Endothelial cell of umbilical vein (primary cell): ENCODE results near the gene GGTLC2.
"Not testable (repeated sequence)": the region's sequence is repeated elsewhere in the genome, so short reads cannot be mapped to it uniquely, and the experiment has no call there.

Experiments
- EZH2 ChIP-seq: IDR thresholded peaks from 2 replicates; pipeline ENCODE4 v1.6.1; 2012; ENCODE audit warnings: borderline replicate concordance, low read depth, mild to moderate bottlenecking, moderate library complexity, low read length, inconsistent platforms; ENCODE audit not compliant: severe bottlenecking
- MYC ChIP-seq: IDR thresholded peaks from one replicate; pipeline ENCODE4 v1.6.1; 2011; ENCODE audit warnings: mild to moderate bottlenecking, low read depth, low read length
- POLR2A ChIP-seq: IDR thresholded peaks from 2 replicates; pipeline ENCODE4 v1.6.1; 2012; ENCODE audit warnings: low read depth, mild to moderate bottlenecking, control low read depth, low read length
- POLR2AphosphoS5 ChIP-seq: IDR thresholded peaks from 2 replicates; pipeline ENCODE4 v1.6.1; 2012; ENCODE audit warnings: low read depth, mild to moderate bottlenecking, control low read depth, low read length, moderate library complexity; ENCODE audit not compliant: insufficient read depth
- TF ChIP-seq, protein P1 (sequence below): IDR thresholded peaks from 2 replicates; pipeline ENCODE4 v1.6.1; 2011; ENCODE audit not compliant: insufficient read depth, insufficient read length
- TF ChIP-seq, protein P2 (sequence below), 2 donors: IDR thresholded peaks; 1 replicate in 1 of 2; 2 replicates in 1 of 2; pipeline ENCODE4 v1.5.1; 2011; ENCODE audit warnings: low read length in 2 of 2, mild to moderate bottlenecking in 2 of 2, moderate library complexity in 2 of 2, control low read depth in 1 of 2, inconsistent platforms in 1 of 2, low read depth in 1 of 2; ENCODE audit not compliant: insufficient read depth in 1 of 2; ENCODE audit errors: extremely low read depth in 1 of 2

DNA sequence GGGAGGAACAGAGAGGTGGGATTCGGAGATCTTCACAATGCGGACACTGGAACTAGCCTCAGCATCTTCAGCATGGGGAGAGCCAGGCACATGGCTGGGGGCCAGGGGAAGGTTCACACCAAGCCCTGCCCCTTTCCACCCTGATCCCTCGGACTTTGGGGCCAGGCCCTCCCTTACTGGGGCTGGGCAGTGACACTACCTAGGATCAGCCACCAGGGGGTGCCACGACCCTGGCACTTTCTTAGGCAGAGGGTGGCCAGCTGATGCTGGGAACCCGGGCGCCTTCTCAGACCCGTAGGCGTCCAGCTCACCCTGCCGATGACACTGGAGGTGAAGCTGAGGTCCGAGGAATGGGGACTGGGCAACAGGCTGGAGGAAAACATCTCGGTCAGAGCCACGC, 3.5 kb downstream of the GGTLC2 start:
- not testable (repeated sequence) for TF ChIP-seq EZH2, POLR2A, POLR2AphosphoS5, MYC
- TF ChIP-seq, protein P1, sequence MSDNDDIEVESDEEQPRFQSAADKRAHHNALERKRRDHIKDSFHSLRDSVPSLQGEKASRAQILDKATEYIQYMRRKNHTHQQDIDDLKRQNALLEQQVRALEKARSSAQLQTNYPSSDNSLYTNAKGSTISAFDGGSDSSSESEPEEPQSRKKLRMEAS = not testable (repeated sequence)
- TF ChIP-seq, protein P2, sequence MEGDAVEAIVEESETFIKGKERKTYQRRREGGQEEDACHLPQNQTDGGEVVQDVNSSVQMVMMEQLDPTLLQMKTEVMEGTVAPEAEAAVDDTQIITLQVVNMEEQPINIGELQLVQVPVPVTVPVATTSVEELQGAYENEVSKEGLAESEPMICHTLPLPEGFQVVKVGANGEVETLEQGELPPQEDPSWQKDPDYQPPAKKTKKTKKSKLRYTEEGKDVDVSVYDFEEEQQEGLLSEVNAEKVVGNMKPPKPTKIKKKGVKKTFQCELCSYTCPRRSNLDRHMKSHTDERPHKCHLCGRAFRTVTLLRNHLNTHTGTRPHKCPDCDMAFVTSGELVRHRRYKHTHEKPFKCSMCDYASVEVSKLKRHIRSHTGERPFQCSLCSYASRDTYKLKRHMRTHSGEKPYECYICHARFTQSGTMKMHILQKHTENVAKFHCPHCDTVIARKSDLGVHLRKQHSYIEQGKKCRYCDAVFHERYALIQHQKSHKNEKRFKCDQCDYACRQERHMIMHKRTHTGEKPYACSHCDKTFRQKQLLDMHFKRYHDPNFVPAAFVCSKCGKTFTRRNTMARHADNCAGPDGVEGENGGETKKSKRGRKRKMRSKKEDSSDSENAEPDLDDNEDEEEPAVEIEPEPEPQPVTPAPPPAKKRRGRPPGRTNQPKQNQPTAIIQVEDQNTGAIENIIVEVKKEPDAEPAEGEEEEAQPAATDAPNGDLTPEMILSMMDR (IDR thresholded peaks at IDR 0.05; ENCODE audit: extremely low read depth in 1 of 2, insufficient read depth in 1 of 2, low read depth in 1 of 2, low read length in 2 of 2) = not testable (repeated sequence)
